Ishikawa (cell line): ENCODE data around the gene ITPR1.

Source experiments
- CEBPB ChIP-seq: IDR thresholded peaks from 2 replicates; pipeline ENCODE4 v1.6.1; 2012
- CREB1 ChIP-seq: IDR thresholded peaks from 2 replicates; pipeline ENCODE4 v1.6.1; 2012; ENCODE audit warnings: low read depth
- EGR1 ChIP-seq: IDR thresholded peaks from 2 replicates; pipeline ENCODE4 v1.6.1; 2012
- EP300 ChIP-seq: IDR thresholded peaks from 2 replicates; pipeline ENCODE4 v1.6.1; 2012; ENCODE audit warnings: borderline replicate concordance
- FOXM1 ChIP-seq: IDR thresholded peaks from 2 replicates; pipeline ENCODE4 v1.6.1; 2012; ENCODE audit warnings: low read depth, borderline replicate concordance
- MAX ChIP-seq: IDR thresholded peaks from 2 replicates; pipeline ENCODE4 v1.6.1; 2012
- NFIC ChIP-seq: IDR thresholded peaks from 2 replicates; pipeline ENCODE4 v1.6.1; 2012
- RAD21 ChIP-seq: IDR thresholded peaks from 2 replicates; pipeline ENCODE4 v1.6.1; 2012; ENCODE audit warnings: low read depth
- REST ChIP-seq: IDR thresholded peaks from 2 replicates; pipeline ENCODE4 v1.6.1; 2012; ENCODE audit warnings: low read depth, mild to moderate bottlenecking
- TAF1 ChIP-seq: IDR thresholded peaks from 2 replicates; pipeline ENCODE4 v1.6.1; 2012; ENCODE audit warnings: low read depth, mild to moderate bottlenecking
- TCF12 ChIP-seq: IDR thresholded peaks from 2 replicates; pipeline ENCODE4 v1.6.1; 2012; ENCODE audit warnings: low read depth
- TEAD4 ChIP-seq: IDR thresholded peaks from 2 replicates; pipeline ENCODE4 v1.6.1; 2012
- USF1 ChIP-seq: IDR thresholded peaks from 2 replicates; pipeline ENCODE4 v1.6.1; 2012
- YY1 ChIP-seq: IDR thresholded peaks from 2 replicates; pipeline ENCODE4 v1.6.1; 2012; ENCODE audit warnings: low read depth
- ZBTB7A ChIP-seq: IDR thresholded peaks from 2 replicates; pipeline ENCODE4 v1.6.1; 2012; ENCODE audit warnings: low read depth

ITPR1 gene

GRCh38 chr3:4523710-4524698 lies 30.9 kb downstream of the ITPR1 start:
- no peak for TF ChIP-seq CEBPB
- no peak for TF ChIP-seq TEAD4
- TF ChIP-seq TAF1, result no peak
- no peak for TF ChIP-seq FOXM1
- TF ChIP-seq EGR1, result no peak
- TF ChIP-seq USF1, result no peak
- no peak for TF ChIP-seq NFIC

GRCh38 chr3:4525560-4526223 lies 32.5 kb downstream of the ITPR1 start:
- TF ChIP-seq TEAD4 (no peak), NFIC (no peak), FOXM1 (no peak), REST (no peak), MAX (no peak), YY1 (no peak), EP300 (no peak), TCF12 (no peak), USF1 (no peak), CEBPB (no peak), ZBTB7A (no peak), EGR1 (no peak), RAD21 (no peak), TAF1 (no peak), CREB1 (no peak)

- TF ChIP-seq TEAD4 (no peak), FOXM1 (no peak), TCF12 (no peak), MAX (no peak), REST (no peak), YY1 (no peak), CREB1 (no peak), NFIC (no peak), ZBTB7A (no peak), RAD21 (no peak)
Observed at GRCh38 chr3:4528320-4528719, 35.2 kb downstream of the ITPR1 start.

- no peak for TF ChIP-seq FOXM1
- no peak for TF ChIP-seq REST
- TF ChIP-seq TEAD4, result no peak
- TF ChIP-seq CEBPB, result no peak
- TF ChIP-seq USF1, result no peak
- TF ChIP-seq NFIC, result no peak
- no peak for TF ChIP-seq ZBTB7A
- TF ChIP-seq EGR1, result no peak
- TF ChIP-seq RAD21, result no peak
- no peak for TF ChIP-seq YY1
- TF ChIP-seq TAF1, result no peak
- TF ChIP-seq TCF12, result no peak
- TF ChIP-seq MAX, result no peak
- no peak for TF ChIP-seq EP300
- no peak for TF ChIP-seq CREB1
Observed at GRCh38 chr3:4528819-4529600, 35.9 kb downstream of the ITPR1 start.
